NCI-H526 (cell line): ENCODE results near the gene EIF3J.

Experiments used
- DNase-seq, 2 experiments: peaks; one replicate each; lab custom pipeline; 2025; lab: John Stamatoyannopoulos, UW

EIF3J gene

GRCh38 chr15:44595246-44595645 is 58.3 kb downstream of the EIF3J start:
- DNase-seq = no peak

- DNase-seq = no peak
Observed at GRCh38 chr15:44595656-44596510, 58.9 kb downstream of the EIF3J start.

GRCh38 chr15:44596511-44597010 is 59.6 kb downstream of the EIF3J start:
- DNase-seq = no peak

- no peak for DNase-seq
Observed at GRCh38 chr15:44598066-44598465, 61.1 kb downstream of the EIF3J start.

GRCh38 chr15:44598892-44599291 is 61.9 kb downstream of the EIF3J start:
- no peak for DNase-seq

GRCh38 chr15:44603126-44603525 is 66.2 kb downstream of the EIF3J start:
- no peak for DNase-seq

- DNase-seq = no peak
Observed at GRCh38 chr15:44606740-44607139, 69.8 kb downstream of the EIF3J start.
